Caco-2 (cell line): ENCODE measurements around the gene TMEM258. TPM values are rescaled to one million over a fixed set of nuclear protein-coding genes. Genes with fewer than 3 reads are reported as not detected.

Experiments used
- BruUV-seq: library from RNA; stranded (reverse); fragments of 400-500 nt; replicated peaks from 2 replicates; lab custom pipeline; 2021; lab: Mats Ljungman, UMichigan
- CTCF ChIA-PET: fragments of 300-600 bp; sonication (Branson Sonifier 250); formaldehyde crosslinking; loops from one replicate; lab custom pipeline; 2022; ENCODE audit warnings: antibody characterized with exemption; lab: Charles Lee
- POLR2A ChIA-PET: fragments of 300-600 bp; sonication (Branson Sonifier 250); formaldehyde crosslinking; loops from one replicate; lab custom pipeline; 2022; ENCODE audit warnings: antibody characterized with exemption; lab: Charles Lee
- DNase-seq, 2 experiments: peaks; one replicate each; pipeline versions ENCODE4 v3.0.0 to v3.0.0-alpha.2; 2020 to 2022
- H3K27me3 ChIP-seq: replicated peaks from 2 replicates; pipeline ENCODE4 v1.6.0; 2011; ENCODE audit warnings: low read length; ENCODE audit not compliant: control insufficient read depth, insufficient read depth
- H3K36me3 ChIP-seq: 2 replicates; pipeline ENCODE4 v1.5.1; 2011; ENCODE audit warnings: low read length; ENCODE audit not compliant: control insufficient read depth, insufficient read depth
- H3K4me1 ChIP-seq: fragments of 250-450 bp; sonication (Bioruptor Pico); 2 replicates; pipeline ENCODE4 v1.5.1; 2020; ENCODE audit warnings: mild to moderate bottlenecking
- H3K4me3 ChIP-seq: 2 replicates; pipeline ENCODE4 v1.5.1; 2011; ENCODE audit warnings: low read depth, mild to moderate bottlenecking, control low read depth, low read length
- H3K9me3 ChIP-seq: fragments of 250-450 bp; sonication (Bioruptor Pico); 2 replicates; pipeline ENCODE4 v1.5.1; 2020; ENCODE audit warnings: mild to moderate bottlenecking, moderate library complexity
- H3K27ac Mint-ChIP-seq: one replicate; pipeline ENCODE4 v1.8.0; 2022; ENCODE audit warnings: mixed read lengths; ENCODE audit not compliant: unreplicated experiment
- H3K27me3 Mint-ChIP-seq: one replicate; pipeline ENCODE4 v1.8.0; 2022; ENCODE audit warnings: mixed read lengths; ENCODE audit not compliant: insufficient read depth, unreplicated experiment
- H3K36me3 Mint-ChIP-seq: one replicate; pipeline ENCODE4 v1.8.0; 2022; ENCODE audit warnings: mild to moderate bottlenecking, mixed read lengths; ENCODE audit not compliant: insufficient read depth, unreplicated experiment
- H3K4me1 Mint-ChIP-seq: one replicate; pipeline ENCODE4 v1.8.0; 2022; ENCODE audit warnings: low read depth, mixed read lengths; ENCODE audit not compliant: unreplicated experiment
- H3K4me3 Mint-ChIP-seq: one replicate; pipeline ENCODE4 v1.8.0; 2022; ENCODE audit warnings: mild to moderate bottlenecking, moderate library complexity, mixed read lengths; ENCODE audit not compliant: unreplicated experiment
- H3K9me3 Mint-ChIP-seq: one replicate; pipeline ENCODE4 v1.8.0; 2022; ENCODE audit warnings: mixed read lengths; ENCODE audit not compliant: unreplicated experiment
- intact Hi-C: fragments of 100-400 bp; cut with micrococcal nuclease; formaldehyde crosslinking; loops from one replicate; pipeline ENCODE4 v1.10.0; 2022; ENCODE audit not compliant: unreplicated experiment
- total RNA-seq: library from RNA; stranded (reverse); gene quantifications from 2 replicates; pipeline ENCODE4 v1.2.3, GENCODE V29; 2022
- TF ChIP-seq, protein P1 (sequence below), 2 experiments: fragments of 200-600 bp in 1 of 2; IDR thresholded peaks; 1 replicate in 1 of 2; 2 replicates in 1 of 2; pipeline versions ENCODE4 v1.5.1 to v1.8.0; 2011 to 2022; ENCODE audit warnings: antibody characterized with exemption in 1 of 2, control low read depth in 1 of 2, inconsistent platforms in 1 of 2, low read depth in 1 of 2, low read length in 1 of 2, mild to moderate bottlenecking in 1 of 2, moderate library complexity in 1 of 2; ENCODE audit not compliant: insufficient read depth in 1 of 2, severe bottlenecking in 1 of 2, unreplicated experiment in 1 of 2

Gene TMEM258
- total RNA-seq, 1 experiment from 2014 or later, result 197 TPM

DNA sequence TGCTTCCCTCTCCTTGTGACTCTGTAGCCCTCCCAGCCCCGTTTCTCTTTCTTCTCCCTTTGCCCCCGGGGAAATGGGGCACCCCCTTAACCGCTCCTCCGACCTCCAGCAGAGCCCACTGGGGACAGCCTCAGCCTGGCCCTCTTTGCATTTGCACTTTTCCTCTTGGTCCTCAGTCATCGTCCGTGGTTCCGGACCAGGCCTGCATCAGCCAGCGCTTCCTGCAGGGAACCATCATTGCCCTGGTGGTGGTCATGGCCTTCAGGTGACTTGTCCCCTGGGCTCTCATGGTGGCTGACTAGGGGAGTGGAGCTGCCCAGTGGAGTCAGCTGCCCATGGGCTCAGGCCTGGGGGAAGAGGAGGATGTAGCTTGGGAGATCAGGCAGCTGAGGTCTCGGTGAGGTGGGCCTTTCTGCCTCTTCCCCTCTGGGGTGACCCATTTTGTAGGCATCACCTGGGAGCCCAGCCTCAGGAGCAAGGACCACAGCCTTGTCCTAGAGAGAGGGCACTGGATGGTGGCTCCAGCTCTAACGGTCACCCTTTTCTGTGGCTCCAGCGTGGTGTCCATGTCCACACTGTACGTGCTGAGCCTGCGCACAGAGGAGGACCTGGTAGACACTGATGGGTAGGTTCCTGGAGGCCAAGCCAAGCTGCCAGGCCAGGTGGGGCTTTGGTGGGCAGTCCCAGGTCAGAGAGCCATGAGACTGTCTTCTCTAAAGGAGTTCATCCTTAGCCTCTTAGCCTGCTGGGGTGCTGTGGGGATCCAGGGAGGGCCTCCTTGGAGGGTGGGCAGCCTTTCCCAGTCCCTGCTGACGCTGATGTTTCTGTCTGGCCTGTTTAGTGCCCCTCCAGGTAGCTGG, 12.5 kb downstream of the TMEM258 start:
- DNase-seq, result no peak
- ChIA-PET CTCF (interaction anchor here (0.9 to 2.2 kb wide), 3 partner anchors 29 to 32 kb away, joined by 3 to 8 read pairs (median 3); no protein-coding TSS in a partner anchor), POLR2A (interaction anchor here (0.9 kb wide), 1 partner anchor 33 kb away, joined by 3 read pairs; no protein-coding TSS in a partner anchor)
- BruUV-seq, result no TSS peak
- Histone ChIP-seq H3K27me3 (no peaks in the 10 kb centered on the region), H3K9me3 (no peaks in the 10 kb centered on the region), H3K4me3 (no peak overlapping the region), H3K36me3 (peaks cover 8% of the 10 kb centered on the region), H3K4me1 (no peaks in the 10 kb centered on the region)
- Mint-ChIP-seq H3K9me3 (no peaks in the 10 kb centered on the region), H3K4me1 (no peaks in the 10 kb centered on the region), H3K27me3 (no peaks in the 10 kb centered on the region), H3K36me3 (peaks cover 85% of the 10 kb centered on the region), H3K4me3 (no peak overlapping the region), H3K27ac (no peak overlapping the region)
- intact Hi-C loops, result no loop called here
- TF ChIP-seq, protein P1, sequence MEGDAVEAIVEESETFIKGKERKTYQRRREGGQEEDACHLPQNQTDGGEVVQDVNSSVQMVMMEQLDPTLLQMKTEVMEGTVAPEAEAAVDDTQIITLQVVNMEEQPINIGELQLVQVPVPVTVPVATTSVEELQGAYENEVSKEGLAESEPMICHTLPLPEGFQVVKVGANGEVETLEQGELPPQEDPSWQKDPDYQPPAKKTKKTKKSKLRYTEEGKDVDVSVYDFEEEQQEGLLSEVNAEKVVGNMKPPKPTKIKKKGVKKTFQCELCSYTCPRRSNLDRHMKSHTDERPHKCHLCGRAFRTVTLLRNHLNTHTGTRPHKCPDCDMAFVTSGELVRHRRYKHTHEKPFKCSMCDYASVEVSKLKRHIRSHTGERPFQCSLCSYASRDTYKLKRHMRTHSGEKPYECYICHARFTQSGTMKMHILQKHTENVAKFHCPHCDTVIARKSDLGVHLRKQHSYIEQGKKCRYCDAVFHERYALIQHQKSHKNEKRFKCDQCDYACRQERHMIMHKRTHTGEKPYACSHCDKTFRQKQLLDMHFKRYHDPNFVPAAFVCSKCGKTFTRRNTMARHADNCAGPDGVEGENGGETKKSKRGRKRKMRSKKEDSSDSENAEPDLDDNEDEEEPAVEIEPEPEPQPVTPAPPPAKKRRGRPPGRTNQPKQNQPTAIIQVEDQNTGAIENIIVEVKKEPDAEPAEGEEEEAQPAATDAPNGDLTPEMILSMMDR (IDR thresholded peaks at IDR 0.05; ENCODE audit: insufficient read depth in 1 of 2, low read depth in 1 of 2, low read length in 1 of 2, severe bottlenecking in 1 of 2, unreplicated experiment in 1 of 2), result no peak

GRCh38 chr11:61778920-61779650, 13.3 kb downstream of the TMEM258 start:
- intact Hi-C loops, result no loop called here
- POLR2A ChIA-PET, result no interaction called here

More at GRCh38 chr11:61778920-61779650, 13.3 kb downstream of the TMEM258 start:
- no peaks in the 10 kb centered on the region for H3K27me3 Mint-ChIP-seq
- no peaks in the 10 kb centered on the region for H3K9me3 ChIP-seq
- DNase-seq, result no peak
- H3K27ac Mint-ChIP-seq, result peak overlapping the region; percentile 80
- no peaks in the 10 kb centered on the region for H3K27me3 ChIP-seq
- no peak overlapping the region for H3K4me3 Mint-ChIP-seq
- H3K36me3 ChIP-seq, result peaks cover 7% of the 10 kb centered on the region
- BruUV-seq, result no TSS peak
- CTCF ChIA-PET, result interaction anchor here (1.0 to 2.3 kb wide), 4 partner anchors 9 to 31 kb away, joined by 3 to 8 read pairs (median 4); no protein-coding TSS in a partner anchor
- H3K36me3 Mint-ChIP-seq, result peaks cover 85% of the 10 kb centered on the region
- H3K9me3 Mint-ChIP-seq, result no peaks in the 10 kb centered on the region
- no peaks in the 10 kb centered on the region for H3K4me1 Mint-ChIP-seq
- H3K4me3 ChIP-seq, result no peak overlapping the region
- no peaks in the 10 kb centered on the region for H3K4me1 ChIP-seq
- TF ChIP-seq, protein P1 (IDR thresholded peaks at IDR 0.05; ENCODE audit: insufficient read depth in 1 of 2, low read depth in 1 of 2, low read length in 1 of 2, severe bottlenecking in 1 of 2, unreplicated experiment in 1 of 2), result no peak
